ENCODE data around the gene COX7A2.

The COX7A2 gene

GRCh38 chr6:75230484-75231325 is 12.9 kb downstream of the COX7A2 start:
- peak overlapping the region in 7 of 21 experiments; percentile 17 to 53 (median 35) for H3K27ac ChIP-seq

GRCh38 chr6:75224303-75224926 is 19.2 kb downstream of the COX7A2 start:
- peak overlapping the region in 3 of 21 experiments; percentile 5 to 76 (median 15) for H3K27ac ChIP-seq
- H3K4me3 ChIP-seq, result no peak overlapping the region

More at GRCh38 chr6:75230484-75231325, 12.9 kb downstream of the COX7A2 start:
- no peak overlapping the region for H3K4me3 ChIP-seq

GRCh38 chr6:75223428-75223827 is 20.2 kb downstream of the COX7A2 start:
- peak overlapping the region in 5 of 21 experiments; percentile 15 to 76 (median 34) for H3K27ac ChIP-seq
- H3K4me3 ChIP-seq, result no peak overlapping the region

- Histone ChIP-seq H3K4me3 (no peak overlapping the region), H3K27ac (peak overlapping the region in 2 of 21 experiments; percentile 15 to 76)
Measured at GRCh38 chr6:75222261-75222660, 21.3 kb downstream of the COX7A2 start.

- peak overlapping the region in 3 of 21 experiments; percentile 45 to 73 (median 69) for H3K27ac ChIP-seq
- no peak overlapping the region for H3K4me3 ChIP-seq
Measured at GRCh38 chr6:75221116-75221515, 22.5 kb downstream of the COX7A2 start.

GRCh38 chr6:75220357-75220756 is 23.2 kb downstream of the COX7A2 start:
- no peak overlapping the region for H3K4me3 ChIP-seq
- H3K27ac ChIP-seq, result peak overlapping the region in 6 of 21 experiments; percentile 3 to 73 (median 48)

GRCh38 chr6:75219263-75219662 is 24.3 kb downstream of the COX7A2 start:
- Histone ChIP-seq H3K4me3 (no peak overlapping the region), H3K27ac (peak overlapping the region in 4 of 21 experiments; percentile 16 to 73 (median 34))

- H3K4me3 ChIP-seq, result no peak overlapping the region
- peak overlapping the region in 2 of 21 experiments; percentile 38 to 63 for H3K27ac ChIP-seq
Measured at GRCh38 chr6:75217193-75217592, 26.4 kb downstream of the COX7A2 start.

GRCh38 chr6:75215291-75215690 is 28.3 kb downstream of the COX7A2 start:
- Histone ChIP-seq H3K4me3 (no peak overlapping the region), H3K27ac (no peak overlapping the region)

GRCh38 chr6:75213732-75214131 is 29.9 kb downstream of the COX7A2 start:
- H3K27ac ChIP-seq, result peak overlapping the region in 3 of 21 experiments; percentile 16 to 52 (median 20)
- H3K4me3 ChIP-seq, result no peak overlapping the region

GRCh38 chr6:75213112-75213511 is 30.5 kb downstream of the COX7A2 start:
- Histone ChIP-seq H3K4me3 (no peak overlapping the region), H3K27ac (peak overlapping the region in 2 of 21 experiments; percentile 20 to 52)

GRCh38 chr6:75211920-75212590 is 31.5 kb downstream of the COX7A2 start:
- H3K27ac ChIP-seq, result peak overlapping the region in 2 of 21 experiments; percentile 20 to 25
- no peak overlapping the region for H3K4me3 ChIP-seq

GRCh38 chr6:75210885-75211739 is 32.5 kb downstream of the COX7A2 start:
- H3K27ac ChIP-seq, result peak overlapping the region in 1 of 21 experiments; percentile 25

GRCh38 chr6:75209184-75209723 is 34.3 kb downstream of the COX7A2 start:
- H3K4me3 ChIP-seq, result peak overlapping the region in 1 of 7 experiments; percentile 18
- H3K27ac ChIP-seq, result no peak overlapping the region

More at GRCh38 chr6:75210885-75211739, 32.5 kb downstream of the COX7A2 start:
- no peak overlapping the region for H3K4me3 ChIP-seq

- peak overlapping the region in 10 of 21 experiments; percentile 8 to 83 (median 40) for H3K27ac ChIP-seq
- H3K4me3 ChIP-seq, result peak overlapping the region in 2 of 7 experiments; percentile 15 to 18
Measured at GRCh38 chr6:75208298-75209183, 35.1 kb downstream of the COX7A2 start.

- H3K27ac ChIP-seq, result peak overlapping the region in 16 of 21 experiments; percentile 14 to 85 (median 69)
- peak overlapping the region; percentile 28 to 56 (median 46) for H3K4me3 ChIP-seq
Measured at GRCh38 chr6:75206576-75207342, 36.8 kb downstream of the COX7A2 start.

All from skin epidermis (tissue), 12 donors.